ENCODE results near the gene PAX3. TPM values are rescaled to one million over a fixed set of nuclear protein-coding genes. Genes with fewer than 3 reads are reported as not detected.

The PAX3 gene
- total RNA-seq, 1 donor from 2014 or later = 66.7 TPM

- TF ChIP-seq CTCF (conservative IDR thresholded peaks at IDR 0.05) = no peak
- H3K27me3 Mint-ChIP-seq = peaks cover 100% of the 10 kb centered on the region
- peaks cover 12% of the 10 kb centered on the region for H3K36me3 Mint-ChIP-seq
- H3K27ac Mint-ChIP-seq = peak overlapping the region; percentile 0
- no peaks in the 10 kb centered on the region for H3K9me3 Mint-ChIP-seq
- no peak for DNase-seq (ENCODE audit: extremely low spot score, unreplicated experiment)
- peak overlapping the region; percentile 74 for H3K4me3 Mint-ChIP-seq
- H3K4me1 Mint-ChIP-seq (ENCODE audit: unreplicated experiment) = peaks cover 6% of the 10 kb centered on the region
These were observed 7.0 kb upstream of the PAX3 start for GRCh38 chr2:222305516-222306392.

- H3K9me3 Mint-ChIP-seq = no peaks in the 10 kb centered on the region
- peaks cover 12% of the 10 kb centered on the region for H3K36me3 Mint-ChIP-seq
- TF ChIP-seq CTCF (conservative IDR thresholded peaks at IDR 0.05) = no peak
- H3K27ac Mint-ChIP-seq = peak overlapping the region; percentile 0
- H3K27me3 Mint-ChIP-seq = peaks cover 100% of the 10 kb centered on the region
- peaks cover 6% of the 10 kb centered on the region for H3K4me1 Mint-ChIP-seq (ENCODE audit: unreplicated experiment)
- DNase-seq (ENCODE audit: extremely low spot score, unreplicated experiment) = no peak
- H3K4me3 Mint-ChIP-seq = peak overlapping the region; percentile 74
These were observed 6.1 kb upstream of the PAX3 start for GRCh38 chr2:222304737-222305515.

GRCh38 chr2:222303828-222304736, 5.3 kb upstream of the PAX3 start:
- no peak for TF ChIP-seq CTCF (conservative IDR thresholded peaks at IDR 0.05)
- Mint-ChIP-seq H3K4me3 (peak overlapping the region; percentile 82), H3K9me3 (no peaks in the 10 kb centered on the region), H3K4me1 (ENCODE audit: unreplicated experiment) (peaks cover 15% of the 10 kb centered on the region), H3K36me3 (peaks cover 12% of the 10 kb centered on the region), H3K27me3 (peaks cover 100% of the 10 kb centered on the region), H3K27ac (peak overlapping the region; percentile 32)
- DNase-seq (ENCODE audit: extremely low spot score, unreplicated experiment) = no peak

- Mint-ChIP-seq H3K9me3 (no peaks in the 10 kb centered on the region), H3K4me1 (ENCODE audit: unreplicated experiment) (peaks cover 17% of the 10 kb centered on the region), H3K36me3 (peaks cover 12% of the 10 kb centered on the region), H3K27ac (peak overlapping the region; percentile 32), H3K4me3 (peak overlapping the region; percentile 82), H3K27me3 (peaks cover 100% of the 10 kb centered on the region)
- TF ChIP-seq CTCF (conservative IDR thresholded peaks at IDR 0.05) = no peak
- no peak for DNase-seq (ENCODE audit: extremely low spot score, unreplicated experiment)
These were observed 4.4 kb upstream of the PAX3 start for GRCh38 chr2:222303045-222303827.

All from type B pancreatic cell (in vitro differentiated cells).